ENCODE data around the gene FZD8. TPM values are rescaled to one million over a fixed set of nuclear protein-coding genes. Genes with fewer than 3 reads are reported as not detected.

Gene FZD8
- total RNA-seq, 1 donor from 2014 or later = 45.9 TPM

DNA sequence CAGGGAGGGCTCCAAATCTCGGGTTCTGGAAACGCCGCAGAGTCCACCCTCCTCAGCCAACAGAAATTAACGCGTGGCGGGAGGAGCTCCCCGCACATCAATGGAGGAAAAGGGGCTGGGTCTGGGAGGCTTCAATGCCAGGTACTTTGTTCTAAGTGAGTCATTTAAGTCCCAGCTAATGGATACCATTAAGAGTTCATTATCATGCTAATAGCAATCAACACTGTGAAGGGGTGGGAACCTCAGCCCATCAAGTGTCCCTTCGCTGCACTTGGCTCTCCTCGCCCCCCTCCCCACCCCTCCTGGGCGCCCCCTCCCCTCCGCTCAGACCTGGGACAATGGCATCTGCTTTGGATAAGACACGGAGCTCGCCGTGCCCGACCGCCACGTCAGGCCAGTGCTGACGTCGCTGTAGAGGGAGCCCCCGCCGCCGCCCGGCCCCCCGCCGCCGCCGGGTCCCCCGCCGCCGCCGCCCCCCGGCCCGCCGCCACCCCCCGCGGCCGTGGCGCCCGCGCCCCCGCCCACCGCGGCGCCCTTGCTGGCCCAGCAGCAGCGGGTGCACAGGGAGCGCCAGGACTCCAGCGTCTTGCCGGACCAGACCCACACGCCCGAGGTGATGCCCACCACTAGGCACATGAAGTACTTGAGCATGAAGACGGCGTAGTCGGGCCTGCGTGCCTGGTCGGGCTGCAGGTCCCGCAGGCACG lies 2.9 kb downstream of the FZD8 start:
- TF ChIP-seq, protein P1, sequence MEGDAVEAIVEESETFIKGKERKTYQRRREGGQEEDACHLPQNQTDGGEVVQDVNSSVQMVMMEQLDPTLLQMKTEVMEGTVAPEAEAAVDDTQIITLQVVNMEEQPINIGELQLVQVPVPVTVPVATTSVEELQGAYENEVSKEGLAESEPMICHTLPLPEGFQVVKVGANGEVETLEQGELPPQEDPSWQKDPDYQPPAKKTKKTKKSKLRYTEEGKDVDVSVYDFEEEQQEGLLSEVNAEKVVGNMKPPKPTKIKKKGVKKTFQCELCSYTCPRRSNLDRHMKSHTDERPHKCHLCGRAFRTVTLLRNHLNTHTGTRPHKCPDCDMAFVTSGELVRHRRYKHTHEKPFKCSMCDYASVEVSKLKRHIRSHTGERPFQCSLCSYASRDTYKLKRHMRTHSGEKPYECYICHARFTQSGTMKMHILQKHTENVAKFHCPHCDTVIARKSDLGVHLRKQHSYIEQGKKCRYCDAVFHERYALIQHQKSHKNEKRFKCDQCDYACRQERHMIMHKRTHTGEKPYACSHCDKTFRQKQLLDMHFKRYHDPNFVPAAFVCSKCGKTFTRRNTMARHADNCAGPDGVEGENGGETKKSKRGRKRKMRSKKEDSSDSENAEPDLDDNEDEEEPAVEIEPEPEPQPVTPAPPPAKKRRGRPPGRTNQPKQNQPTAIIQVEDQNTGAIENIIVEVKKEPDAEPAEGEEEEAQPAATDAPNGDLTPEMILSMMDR (IDR thresholded peaks at IDR 0.05; ENCODE audit: unreplicated experiment) = no peak
- H3K9me3 Mint-ChIP-seq (ENCODE audit: unreplicated experiment) = no peaks in the 10 kb centered on the region
- no peak overlapping the region for H3K27ac Mint-ChIP-seq (ENCODE audit: unreplicated experiment)
- H3K36me3 Mint-ChIP-seq (ENCODE audit: low read depth, unreplicated experiment) = peaks cover 4% of the 10 kb centered on the region
- H3K4me1 Mint-ChIP-seq (ENCODE audit: unreplicated experiment) = peaks cover 17% of the 10 kb centered on the region
- DNase-seq (ENCODE audit: low spot score) = no peak
- H3K27me3 Mint-ChIP-seq (ENCODE audit: unreplicated experiment) = peaks cover 16% of the 10 kb centered on the region
- peak overlapping the region; percentile 90 for H3K4me3 Mint-ChIP-seq (ENCODE audit: unreplicated experiment)

DNA sequence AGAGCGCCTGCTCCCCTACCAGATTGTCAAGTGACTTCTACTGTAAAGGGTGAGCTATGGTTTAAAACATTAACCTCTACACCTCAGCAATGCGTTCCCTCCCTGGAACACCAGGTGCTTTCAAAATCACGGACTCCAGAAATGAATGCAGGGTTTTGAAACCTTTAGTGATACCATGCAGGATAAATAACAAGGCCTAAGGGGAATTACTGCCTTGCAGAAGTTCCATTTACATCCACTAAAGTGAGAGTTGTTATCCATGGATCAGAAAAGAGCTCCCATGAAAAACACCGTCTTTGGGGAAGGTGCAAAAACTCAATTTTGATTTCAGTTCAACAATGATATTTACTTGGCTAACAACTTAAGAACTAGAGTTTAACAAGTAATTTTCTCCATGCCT lies 4.0 kb downstream of the FZD8 start:
- Mint-ChIP-seq H3K9me3 (ENCODE audit: unreplicated experiment) (no peaks in the 10 kb centered on the region), H3K4me1 (ENCODE audit: unreplicated experiment) (peaks cover 13% of the 10 kb centered on the region), H3K27ac (ENCODE audit: unreplicated experiment) (no peak overlapping the region), H3K4me3 (ENCODE audit: unreplicated experiment) (peak overlapping the region; percentile 90), H3K36me3 (ENCODE audit: low read depth, unreplicated experiment) (peaks cover 4% of the 10 kb centered on the region), H3K27me3 (ENCODE audit: unreplicated experiment) (peaks cover 17% of the 10 kb centered on the region)
- TF ChIP-seq, protein P1 (IDR thresholded peaks at IDR 0.05; ENCODE audit: unreplicated experiment) = no peak
- no peak for DNase-seq (ENCODE audit: low spot score)

DNA sequence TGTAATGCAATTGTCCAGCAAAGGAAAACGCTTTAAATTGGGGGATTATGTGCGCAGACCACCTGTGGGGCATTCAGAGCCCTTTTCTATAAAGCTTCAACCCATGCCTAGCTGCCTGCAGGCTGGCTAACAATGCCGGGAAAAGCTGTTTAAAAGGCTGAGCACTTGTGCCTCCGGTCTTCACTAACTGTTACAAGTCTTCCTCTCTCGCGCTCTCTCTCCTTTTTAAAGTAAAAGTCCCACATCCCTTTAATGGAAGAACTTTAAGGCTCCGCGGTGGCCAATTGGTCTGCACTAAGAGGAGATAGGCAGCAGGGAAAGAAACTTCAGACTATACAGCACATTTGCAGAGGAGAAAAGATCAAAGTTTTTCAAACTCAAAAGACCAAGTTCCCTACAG lies 4.6 kb downstream of the FZD8 start:
- TF ChIP-seq, protein P1 (IDR thresholded peaks at IDR 0.05; ENCODE audit: unreplicated experiment) = no peak
- Mint-ChIP-seq H3K27me3 (ENCODE audit: unreplicated experiment) (peaks cover 19% of the 10 kb centered on the region), H3K4me1 (ENCODE audit: unreplicated experiment) (peaks cover 17% of the 10 kb centered on the region), H3K9me3 (ENCODE audit: unreplicated experiment) (no peaks in the 10 kb centered on the region), H3K27ac (ENCODE audit: unreplicated experiment) (no peak overlapping the region), H3K4me3 (ENCODE audit: unreplicated experiment) (peak overlapping the region; percentile 90), H3K36me3 (ENCODE audit: low read depth, unreplicated experiment) (peaks cover 4% of the 10 kb centered on the region)
- DNase-seq (ENCODE audit: low spot score) = no peak

DNA sequence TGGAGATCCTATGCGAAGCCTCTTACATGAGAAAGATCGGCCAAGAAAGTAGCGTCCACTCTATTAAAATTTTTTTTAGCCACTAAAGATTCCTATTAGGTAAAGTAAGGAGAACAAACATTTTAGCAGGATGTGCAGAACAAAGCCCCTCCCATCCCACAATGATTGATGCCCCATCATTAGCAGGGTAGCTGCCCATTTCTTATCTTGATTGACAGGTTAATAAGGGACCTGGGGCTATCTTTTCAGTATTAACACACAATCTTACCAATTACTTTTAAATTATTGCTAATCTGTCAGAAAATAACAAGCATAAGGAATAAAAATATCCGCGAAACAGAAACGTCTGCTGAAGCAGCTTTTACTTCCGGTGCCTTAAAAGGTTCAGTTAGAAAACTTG lies 5.1 kb downstream of the FZD8 start:
- H3K4me3 Mint-ChIP-seq (ENCODE audit: unreplicated experiment) = peak overlapping the region; percentile 38
- TF ChIP-seq, protein P1 (IDR thresholded peaks at IDR 0.05; ENCODE audit: unreplicated experiment) = no peak
- no peak for DNase-seq (ENCODE audit: low spot score)
- H3K4me1 Mint-ChIP-seq (ENCODE audit: unreplicated experiment) = peaks cover 17% of the 10 kb centered on the region
- no peaks in the 10 kb centered on the region for H3K9me3 Mint-ChIP-seq (ENCODE audit: unreplicated experiment)
- H3K36me3 Mint-ChIP-seq (ENCODE audit: low read depth, unreplicated experiment) = peaks cover 4% of the 10 kb centered on the region
- H3K27ac Mint-ChIP-seq (ENCODE audit: unreplicated experiment) = no peak overlapping the region
- peaks cover 18% of the 10 kb centered on the region for H3K27me3 Mint-ChIP-seq (ENCODE audit: unreplicated experiment)

DNA sequence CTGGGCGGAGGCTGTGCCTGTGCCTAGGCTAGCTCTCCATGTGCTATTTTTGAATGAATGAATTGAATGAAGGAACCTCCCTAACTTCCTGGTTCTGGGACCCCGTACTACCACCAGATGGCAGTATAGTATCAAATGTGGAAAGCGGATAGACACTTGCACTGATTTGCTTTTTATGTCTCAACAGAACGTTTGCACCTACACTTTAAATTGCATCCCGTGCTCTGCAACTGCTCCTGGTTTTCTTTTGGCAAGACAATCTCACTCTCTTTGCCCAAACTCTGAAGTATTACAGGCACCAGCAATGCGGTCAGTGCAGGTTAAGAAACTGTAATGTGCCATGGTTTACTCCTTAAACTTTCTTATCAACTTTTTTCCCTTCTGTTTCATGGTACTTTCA lies 6.5 kb downstream of the FZD8 start:
- no peak overlapping the region for H3K27ac Mint-ChIP-seq (ENCODE audit: unreplicated experiment)
- peaks cover 4% of the 10 kb centered on the region for H3K36me3 Mint-ChIP-seq (ENCODE audit: low read depth, unreplicated experiment)
- no peak overlapping the region for H3K4me3 Mint-ChIP-seq (ENCODE audit: unreplicated experiment)
- H3K27me3 Mint-ChIP-seq (ENCODE audit: unreplicated experiment) = peaks cover 13% of the 10 kb centered on the region
- no peaks in the 10 kb centered on the region for H3K9me3 Mint-ChIP-seq (ENCODE audit: unreplicated experiment)
- DNase-seq (ENCODE audit: low spot score) = peak; percentile 60
- H3K4me1 Mint-ChIP-seq (ENCODE audit: unreplicated experiment) = peaks cover 17% of the 10 kb centered on the region
- TF ChIP-seq, protein P1 (IDR thresholded peaks at IDR 0.05; ENCODE audit: unreplicated experiment) = peak; percentile 96

All from endothelial cell (in vitro differentiated cells).